ENCODE data around the gene PGAP1.

PGAP1 gene

GRCh38 chr2:196926562-196927375 lies at the start of gene PGAP1:
TSS of gene PGAP1 (minus strand) at chr2:196926707. CDS start at chr2:196926616, 91 bp downstream.
- peak within 1 kb of the TSS; percentile 93 to 95 for H3K4me3 ChIP-seq (ENCODE audit: low read depth in 1 of 2, low read length in 2 of 2)
- no peaks in the 10 kb centered on the region for H3K4me1 ChIP-seq (ENCODE audit: insufficient read depth, low read length)
- H3K27me3 ChIP-seq (ENCODE audit: control insufficient read depth in 1 of 2, insufficient read depth in 2 of 2, low read length in 2 of 2): no peaks in the 10 kb centered on the region
- peak within 1 kb of the TSS; percentile 93 for H3K27ac ChIP-seq (ENCODE audit: low read depth, low read length)
- H3K9ac ChIP-seq (ENCODE audit: low read length): peak within 1 kb of the TSS; percentile 91
- H3K36me3 ChIP-seq (ENCODE audit: insufficient read depth, low read length): no peaks in the 10 kb centered on the region
- H3K9me3 ChIP-seq (ENCODE audit: low read length): no peaks in the 10 kb centered on the region

- Histone ChIP-seq H3K4me1 (ENCODE audit: insufficient read depth, low read length) (no peaks in the 10 kb centered on the region), H3K36me3 (ENCODE audit: insufficient read depth, low read length) (no peaks in the 10 kb centered on the region), H3K9me3 (ENCODE audit: low read length) (peaks cover 4% of the 10 kb centered on the region), H3K4me3 (ENCODE audit: low read depth in 1 of 2, low read length in 2 of 2) (no peak overlapping the region), H3K9ac (ENCODE audit: low read length) (no peak overlapping the region), H3K27ac (ENCODE audit: low read depth, low read length) (no peak overlapping the region), H3K27me3 (ENCODE audit: control insufficient read depth in 1 of 2, insufficient read depth in 2 of 2, low read length in 2 of 2) (no peaks in the 10 kb centered on the region)
Measured at GRCh38 chr2:196974970-196975369, 48.5 kb upstream of the PGAP1 start.

GRCh38 chr2:196971574-196972279 lies 45.2 kb upstream of the PGAP1 start:
- H3K9ac ChIP-seq (ENCODE audit: low read length): no peak overlapping the region
- H3K4me3 ChIP-seq (ENCODE audit: low read depth in 1 of 2, low read length in 2 of 2): no peak overlapping the region
- H3K4me1 ChIP-seq (ENCODE audit: insufficient read depth, low read length): no peaks in the 10 kb centered on the region
- no peaks in the 10 kb centered on the region for H3K36me3 ChIP-seq (ENCODE audit: insufficient read depth, low read length)
- no peak overlapping the region for H3K27ac ChIP-seq (ENCODE audit: low read depth, low read length)
- H3K9me3 ChIP-seq (ENCODE audit: low read length): no peaks in the 10 kb centered on the region
- no peaks in the 10 kb centered on the region for H3K27me3 ChIP-seq (ENCODE audit: control insufficient read depth in 1 of 2, insufficient read depth in 2 of 2, low read length in 2 of 2)

- H3K27me3 ChIP-seq (ENCODE audit: control insufficient read depth in 1 of 2, insufficient read depth in 2 of 2, low read length in 2 of 2): no peaks in the 10 kb centered on the region
- H3K36me3 ChIP-seq (ENCODE audit: insufficient read depth, low read length): no peaks in the 10 kb centered on the region
- H3K4me1 ChIP-seq (ENCODE audit: insufficient read depth, low read length): no peaks in the 10 kb centered on the region
- no peak overlapping the region for H3K4me3 ChIP-seq (ENCODE audit: low read depth in 1 of 2, low read length in 2 of 2)
- no peak overlapping the region for H3K27ac ChIP-seq (ENCODE audit: low read depth, low read length)
- no peak overlapping the region for H3K9ac ChIP-seq (ENCODE audit: low read length)
- no peaks in the 10 kb centered on the region for H3K9me3 ChIP-seq (ENCODE audit: low read length)
Measured at GRCh38 chr2:196970099-196970498, 43.6 kb upstream of the PGAP1 start.

GRCh38 chr2:196968516-196968915 lies 42.0 kb upstream of the PGAP1 start:
- Histone ChIP-seq H3K9ac (ENCODE audit: low read length) (no peak overlapping the region), H3K27ac (ENCODE audit: low read depth, low read length) (no peak overlapping the region), H3K27me3 (ENCODE audit: control insufficient read depth in 1 of 2, insufficient read depth in 2 of 2, low read length in 2 of 2) (no peaks in the 10 kb centered on the region), H3K36me3 (ENCODE audit: insufficient read depth, low read length) (no peaks in the 10 kb centered on the region), H3K4me1 (ENCODE audit: insufficient read depth, low read length) (no peaks in the 10 kb centered on the region), H3K4me3 (ENCODE audit: low read depth in 1 of 2, low read length in 2 of 2) (no peak overlapping the region), H3K9me3 (ENCODE audit: low read length) (no peaks in the 10 kb centered on the region)

GRCh38 chr2:196967775-196968174 lies 41.3 kb upstream of the PGAP1 start:
- Histone ChIP-seq H3K27ac (ENCODE audit: low read depth, low read length) (no peak overlapping the region), H3K4me3 (ENCODE audit: low read depth in 1 of 2, low read length in 2 of 2) (no peak overlapping the region), H3K9ac (ENCODE audit: low read length) (no peak overlapping the region), H3K36me3 (ENCODE audit: insufficient read depth, low read length) (no peaks in the 10 kb centered on the region), H3K27me3 (ENCODE audit: control insufficient read depth in 1 of 2, insufficient read depth in 2 of 2, low read length in 2 of 2) (no peaks in the 10 kb centered on the region), H3K9me3 (ENCODE audit: low read length) (no peaks in the 10 kb centered on the region), H3K4me1 (ENCODE audit: insufficient read depth, low read length) (no peaks in the 10 kb centered on the region)

GRCh38 chr2:196967116-196967515 lies 40.6 kb upstream of the PGAP1 start:
- H3K4me1 ChIP-seq (ENCODE audit: insufficient read depth, low read length): no peaks in the 10 kb centered on the region
- no peak overlapping the region for H3K27ac ChIP-seq (ENCODE audit: low read depth, low read length)
- H3K9me3 ChIP-seq (ENCODE audit: low read length): no peaks in the 10 kb centered on the region
- H3K4me3 ChIP-seq (ENCODE audit: low read depth in 1 of 2, low read length in 2 of 2): peak overlapping the region in 1 of 2 donors; percentile 22
- no peaks in the 10 kb centered on the region for H3K27me3 ChIP-seq (ENCODE audit: control insufficient read depth in 1 of 2, insufficient read depth in 2 of 2, low read length in 2 of 2)
- H3K36me3 ChIP-seq (ENCODE audit: insufficient read depth, low read length): no peaks in the 10 kb centered on the region
- no peak overlapping the region for H3K9ac ChIP-seq (ENCODE audit: low read length)

- Histone ChIP-seq H3K9ac (ENCODE audit: low read length) (no peak overlapping the region), H3K4me3 (ENCODE audit: low read depth in 1 of 2, low read length in 2 of 2) (no peak overlapping the region), H3K27me3 (ENCODE audit: control insufficient read depth in 1 of 2, insufficient read depth in 2 of 2, low read length in 2 of 2) (no peaks in the 10 kb centered on the region), H3K4me1 (ENCODE audit: insufficient read depth, low read length) (no peaks in the 10 kb centered on the region), H3K27ac (ENCODE audit: low read depth, low read length) (no peak overlapping the region), H3K36me3 (ENCODE audit: insufficient read depth, low read length) (no peaks in the 10 kb centered on the region), H3K9me3 (ENCODE audit: low read length) (no peaks in the 10 kb centered on the region)
Measured at GRCh38 chr2:196966061-196966460, 39.6 kb upstream of the PGAP1 start.

GRCh38 chr2:196965651-196966050 lies 39.1 kb upstream of the PGAP1 start:
- Histone ChIP-seq H3K27me3 (ENCODE audit: control insufficient read depth in 1 of 2, insufficient read depth in 2 of 2, low read length in 2 of 2) (no peaks in the 10 kb centered on the region), H3K4me3 (ENCODE audit: low read depth in 1 of 2, low read length in 2 of 2) (no peak overlapping the region), H3K9ac (ENCODE audit: low read length) (no peak overlapping the region), H3K27ac (ENCODE audit: low read depth, low read length) (no peak overlapping the region), H3K4me1 (ENCODE audit: insufficient read depth, low read length) (no peaks in the 10 kb centered on the region), H3K36me3 (ENCODE audit: insufficient read depth, low read length) (no peaks in the 10 kb centered on the region), H3K9me3 (ENCODE audit: low read length) (no peaks in the 10 kb centered on the region)

GRCh38 chr2:196963961-196964360 lies 37.5 kb upstream of the PGAP1 start:
- H3K27ac ChIP-seq (ENCODE audit: low read depth, low read length): no peak overlapping the region

GRCh38 chr2:196963043-196963442 lies 36.5 kb upstream of the PGAP1 start:
- Histone ChIP-seq H3K9me3 (ENCODE audit: low read length) (no peaks in the 10 kb centered on the region), H3K4me3 (ENCODE audit: low read depth in 1 of 2, low read length in 2 of 2) (no peak overlapping the region), H3K4me1 (ENCODE audit: insufficient read depth, low read length) (no peaks in the 10 kb centered on the region), H3K36me3 (ENCODE audit: insufficient read depth, low read length) (no peaks in the 10 kb centered on the region), H3K27ac (ENCODE audit: low read depth, low read length) (no peak overlapping the region), H3K9ac (ENCODE audit: low read length) (no peak overlapping the region), H3K27me3 (ENCODE audit: control insufficient read depth in 1 of 2, insufficient read depth in 2 of 2, low read length in 2 of 2) (no peaks in the 10 kb centered on the region)

More at GRCh38 chr2:196963961-196964360, 37.5 kb upstream of the PGAP1 start:
- H3K27me3 ChIP-seq (ENCODE audit: control insufficient read depth in 1 of 2, insufficient read depth in 2 of 2, low read length in 2 of 2): no peaks in the 10 kb centered on the region
- no peak overlapping the region for H3K9ac ChIP-seq (ENCODE audit: low read length)
- no peaks in the 10 kb centered on the region for H3K36me3 ChIP-seq (ENCODE audit: insufficient read depth, low read length)
- no peaks in the 10 kb centered on the region for H3K4me1 ChIP-seq (ENCODE audit: insufficient read depth, low read length)
- no peak overlapping the region for H3K4me3 ChIP-seq (ENCODE audit: low read depth in 1 of 2, low read length in 2 of 2)
- no peaks in the 10 kb centered on the region for H3K9me3 ChIP-seq (ENCODE audit: low read length)

All from muscle layer of colon (tissue), 2 donors.